ENCODE data around the gene C16orf90.
"Not testable (repeated sequence)": the region's sequence is repeated elsewhere in the genome, so short reads cannot be mapped to it uniquely, and the experiment has no call there.

Gene C16orf90

GRCh38 chr16:3513892-3514583 is 18.7 kb upstream of the C16orf90 start:
- DNase-seq (ENCODE audit: low read depth in 2 of 2), result no peak

DNA sequence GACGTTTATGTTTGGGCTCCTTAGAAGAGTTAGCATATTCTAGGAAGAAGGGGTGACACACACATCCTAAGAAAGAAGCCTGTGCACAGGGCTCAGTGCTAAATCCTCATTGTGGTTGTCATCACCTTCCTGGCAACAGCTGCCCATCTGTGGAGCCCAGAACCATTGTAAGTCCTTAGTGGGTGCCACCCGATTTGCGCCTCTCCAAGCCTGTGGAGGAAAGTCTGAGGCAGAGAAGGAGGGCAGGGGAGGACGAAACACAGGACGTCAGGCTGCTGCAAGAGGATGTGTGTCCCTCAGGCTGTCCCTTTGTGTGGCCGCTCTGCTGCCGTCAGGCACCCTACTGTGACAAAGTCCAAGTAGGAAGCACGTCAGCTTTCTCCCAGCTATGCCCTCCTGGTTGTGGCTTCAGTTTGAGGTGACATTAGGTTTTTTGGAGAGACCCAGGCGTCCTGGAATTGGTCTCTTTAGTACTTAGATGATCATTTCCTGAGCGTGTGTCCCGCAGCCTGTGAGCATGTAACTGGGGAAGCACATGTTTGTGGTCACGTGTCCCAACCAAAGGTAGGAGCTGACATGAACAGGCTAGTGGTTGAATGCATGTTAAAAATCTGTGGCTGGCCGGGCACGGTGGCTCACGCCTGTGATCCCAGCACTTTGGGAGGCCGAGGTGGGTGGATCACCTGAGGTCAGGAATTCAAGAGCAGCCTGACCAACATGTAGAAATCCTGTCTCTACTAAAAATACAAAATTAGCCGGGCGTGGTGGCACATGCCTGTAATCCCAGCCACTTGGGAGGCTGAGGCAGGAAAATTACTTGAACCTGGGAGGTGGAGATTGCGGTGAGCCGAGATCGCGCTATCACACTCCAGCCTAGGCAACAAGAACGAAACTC is 16.2 kb upstream of the C16orf90 start:
- DNase-seq (ENCODE audit: low read depth in 2 of 2), result no peak

DNA sequence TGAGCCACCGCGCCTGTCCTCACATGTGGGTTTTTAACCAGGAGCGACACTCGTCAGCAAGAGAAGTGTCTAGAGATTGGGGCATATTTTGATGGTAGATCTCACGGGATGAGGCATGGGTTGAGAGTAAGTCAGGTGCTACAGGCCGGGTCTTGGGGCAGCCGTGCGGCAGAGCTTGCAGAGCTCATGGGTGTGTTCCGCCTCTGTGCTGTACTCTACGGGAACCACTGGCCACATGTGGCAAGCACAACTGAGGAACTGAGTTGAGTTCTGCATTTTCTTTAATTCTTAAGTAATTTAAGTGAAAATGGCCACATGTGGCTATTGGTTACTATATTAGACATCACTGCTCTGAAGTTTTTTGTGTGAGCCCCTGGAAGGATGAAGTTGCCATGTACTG is 15.1 kb upstream of the C16orf90 start:
- no peak for DNase-seq (ENCODE audit: low read depth in 2 of 2)

DNA sequence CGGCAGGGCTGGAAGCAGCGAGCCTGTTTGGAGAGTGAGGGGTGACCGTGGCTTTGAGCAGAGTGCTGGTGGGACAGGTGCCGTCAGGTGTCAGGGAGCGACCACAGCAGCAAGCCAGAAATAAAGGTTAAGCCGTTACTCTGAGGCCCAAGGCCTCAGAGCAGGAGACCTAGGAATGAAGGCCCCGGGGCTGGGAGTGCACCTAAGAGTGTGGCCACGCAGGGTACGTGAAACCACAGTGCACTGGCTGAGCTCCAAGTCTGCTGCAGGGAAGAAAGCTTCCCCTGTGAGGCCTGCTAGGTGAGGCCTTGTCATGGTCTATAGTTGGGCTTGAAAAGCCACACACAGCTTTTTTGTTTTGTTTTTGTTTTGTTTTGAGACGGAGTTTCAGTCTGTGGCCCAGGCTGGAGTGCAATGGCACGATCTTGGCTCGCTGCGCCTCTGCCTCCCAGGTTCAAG is 14.2 kb upstream of the C16orf90 start:
- peak; percentile 34 to 35 for DNase-seq (ENCODE audit: low read depth in 2 of 2)

DNA sequence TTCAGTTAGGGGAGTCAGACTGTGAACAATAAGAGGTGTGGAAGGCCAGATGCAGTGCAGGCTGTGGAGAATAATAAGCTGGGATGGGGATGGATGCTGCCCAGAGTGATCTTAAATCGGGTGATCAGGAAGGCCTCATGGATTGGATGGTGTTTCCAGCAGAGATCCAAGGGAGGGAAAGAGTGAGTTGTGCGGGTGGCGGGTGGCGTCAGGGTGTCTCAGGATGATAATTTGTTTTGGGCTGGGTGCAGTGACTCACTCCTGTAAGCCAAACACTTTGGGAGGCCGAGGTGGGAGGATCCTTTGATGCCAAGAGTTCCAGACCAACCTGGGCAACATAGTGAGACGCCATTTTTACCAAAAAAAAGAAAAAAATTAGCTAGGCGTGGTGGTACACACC is 13.4 kb upstream of the C16orf90 start:
- no peak for DNase-seq (ENCODE audit: low read depth in 2 of 2)

GRCh38 chr16:3503523-3503922 is 8.2 kb upstream of the C16orf90 start:
- peak; percentile 13 to 20 for DNase-seq (ENCODE audit: low read depth in 2 of 2)

- DNase-seq (ENCODE audit: low read depth in 2 of 2), result no peak
Observed at GRCh38 chr16:3501783-3502400, 6.6 kb upstream of the C16orf90 start.

- not testable (repeated sequence) for DNase-seq (ENCODE audit: low read depth in 2 of 2)
Observed at GRCh38 chr16:3501412-3501761, 6.1 kb upstream of the C16orf90 start.

GRCh38 chr16:3498988-3499387 is 3.7 kb upstream of the C16orf90 start:
- no peak for DNase-seq (ENCODE audit: low read depth in 2 of 2)

DNA sequence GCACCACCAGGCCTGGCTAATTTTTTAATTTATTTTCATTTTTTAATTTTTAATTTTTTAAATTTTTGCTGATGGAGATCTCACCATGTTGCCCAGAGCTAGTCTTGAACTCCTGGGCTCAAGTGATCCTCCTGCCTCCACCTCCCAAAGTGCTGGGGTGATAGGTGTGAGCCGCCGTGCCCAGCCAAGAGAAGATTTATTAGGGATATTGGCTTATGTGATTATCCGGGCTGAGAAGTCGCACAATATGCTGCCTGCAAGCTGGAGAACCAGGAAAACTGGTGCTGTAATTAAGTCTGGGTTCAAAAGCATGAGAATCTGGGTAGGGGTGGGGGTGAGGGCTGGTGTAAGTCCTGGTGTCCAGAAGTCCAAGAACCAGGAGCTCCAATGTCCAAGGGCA is 2.5 kb upstream of the C16orf90 start:
- DNase-seq (ENCODE audit: low read depth in 2 of 2), result no peak

DNA sequence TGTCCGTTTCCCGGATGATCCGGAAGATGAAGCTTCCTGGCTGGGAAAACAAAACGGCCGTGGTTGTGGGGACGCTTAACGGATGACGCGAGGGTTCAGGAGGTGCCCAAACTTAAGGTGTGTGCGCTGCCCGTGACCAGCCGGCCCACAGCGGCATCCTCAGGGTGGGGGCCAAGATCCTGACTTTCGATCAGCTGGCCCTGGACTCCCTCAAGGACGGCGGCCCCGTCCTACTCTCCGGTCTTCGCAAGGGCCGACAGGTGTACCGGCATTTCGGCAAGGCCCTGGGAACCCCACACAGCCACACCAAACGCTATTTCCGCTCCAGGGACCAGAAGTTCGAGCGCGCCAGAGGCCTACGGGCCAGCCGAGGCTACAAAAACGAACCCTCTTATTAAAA is 1.1 kb upstream of the C16orf90 start:
- DNase-seq (ENCODE audit: low read depth in 2 of 2), result no peak

DNA sequence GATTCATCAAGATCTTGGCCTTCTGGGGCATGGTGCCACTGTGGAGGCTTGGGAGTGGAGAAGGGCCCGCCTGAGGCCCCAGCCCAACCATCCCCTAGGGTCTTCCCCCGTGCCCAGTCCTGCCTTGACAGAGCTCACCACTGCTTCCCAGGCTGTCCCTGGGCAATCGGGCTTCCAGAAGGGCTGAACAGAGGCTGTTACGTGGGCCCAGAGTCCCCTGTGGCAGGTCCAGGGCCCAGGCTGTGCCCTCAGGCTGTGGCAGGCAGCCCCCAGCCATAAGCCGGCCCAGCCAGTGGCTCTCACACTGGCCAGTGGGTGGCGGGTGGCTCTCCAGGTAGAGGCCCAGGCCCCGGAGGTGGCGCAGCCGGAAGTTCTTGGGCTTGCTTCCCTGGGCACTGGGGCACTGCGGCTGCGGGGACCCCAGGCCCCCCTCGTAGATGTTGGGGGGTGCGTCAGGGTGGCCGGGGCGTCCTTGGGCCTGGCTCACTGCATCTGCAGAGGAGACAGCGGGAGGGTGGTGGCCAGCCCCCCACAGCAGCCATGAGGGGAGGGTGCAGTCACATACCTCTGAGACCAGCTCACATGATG is 809 bp downstream of the C16orf90 start:
- DNase-seq (ENCODE audit: low read depth in 2 of 2), result no peak

- DNase-seq (ENCODE audit: low read depth in 2 of 2), result no peak
Observed at GRCh38 chr16:3492356-3492755, 2.9 kb downstream of the C16orf90 start.

DNA sequence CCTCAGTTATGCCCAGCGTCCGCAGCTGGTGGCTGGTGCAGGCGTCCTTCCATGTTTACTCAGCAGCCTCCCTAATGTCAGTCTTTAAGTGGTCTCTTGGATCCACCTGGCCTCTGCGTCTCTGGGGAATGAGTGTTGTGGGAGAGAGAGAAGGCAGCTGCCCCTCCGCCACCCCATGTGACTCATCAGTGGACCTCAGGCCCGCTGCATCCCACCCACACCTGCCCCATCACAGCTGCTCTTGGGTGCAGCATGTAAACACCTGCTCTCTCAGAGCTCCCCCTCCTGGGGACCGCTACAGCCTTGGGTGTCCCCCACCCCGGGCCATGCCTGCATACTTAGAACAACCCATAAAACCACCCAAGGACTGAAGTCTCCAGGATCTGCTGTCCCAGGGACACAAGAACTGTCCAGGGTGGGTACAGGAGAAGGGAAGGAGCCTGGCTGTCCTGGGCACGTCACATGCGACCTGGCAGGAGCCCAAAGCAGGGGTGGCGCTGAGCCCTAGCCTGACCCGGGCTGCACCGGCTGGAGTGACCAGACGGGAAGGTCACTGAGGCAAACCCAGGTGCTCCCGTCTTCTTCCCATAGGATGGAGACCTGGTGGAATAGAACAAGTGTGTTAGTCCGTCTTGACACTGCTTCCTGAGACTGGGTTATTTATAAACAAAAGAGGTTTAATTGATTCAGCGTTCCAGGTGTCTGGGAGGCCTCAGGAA is 4.2 kb downstream of the C16orf90 start:
- no peak for DNase-seq (ENCODE audit: low read depth in 2 of 2)

DNA sequence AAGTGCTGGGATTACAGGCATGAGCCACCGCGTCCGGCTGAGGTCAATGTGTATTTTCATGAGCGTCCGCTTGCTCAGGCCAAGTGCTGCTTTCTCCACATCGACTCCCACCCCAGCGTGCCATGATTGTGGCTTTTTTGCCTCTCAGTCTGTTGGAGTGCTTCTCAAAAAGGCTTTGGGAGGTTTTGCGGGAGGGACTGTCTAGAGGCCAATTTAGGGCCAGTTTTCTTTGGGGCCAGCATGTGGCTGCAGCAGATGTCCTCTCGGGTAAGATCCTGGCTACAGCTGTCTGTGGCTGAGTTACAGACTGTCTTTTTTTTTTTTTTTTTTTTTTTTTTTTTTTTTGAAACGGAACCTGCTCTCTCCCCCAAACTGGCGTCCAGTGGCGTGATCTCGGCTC is 6.5 kb downstream of the C16orf90 start:
- DNase-seq (ENCODE audit: low read depth in 2 of 2), result no peak

DNA sequence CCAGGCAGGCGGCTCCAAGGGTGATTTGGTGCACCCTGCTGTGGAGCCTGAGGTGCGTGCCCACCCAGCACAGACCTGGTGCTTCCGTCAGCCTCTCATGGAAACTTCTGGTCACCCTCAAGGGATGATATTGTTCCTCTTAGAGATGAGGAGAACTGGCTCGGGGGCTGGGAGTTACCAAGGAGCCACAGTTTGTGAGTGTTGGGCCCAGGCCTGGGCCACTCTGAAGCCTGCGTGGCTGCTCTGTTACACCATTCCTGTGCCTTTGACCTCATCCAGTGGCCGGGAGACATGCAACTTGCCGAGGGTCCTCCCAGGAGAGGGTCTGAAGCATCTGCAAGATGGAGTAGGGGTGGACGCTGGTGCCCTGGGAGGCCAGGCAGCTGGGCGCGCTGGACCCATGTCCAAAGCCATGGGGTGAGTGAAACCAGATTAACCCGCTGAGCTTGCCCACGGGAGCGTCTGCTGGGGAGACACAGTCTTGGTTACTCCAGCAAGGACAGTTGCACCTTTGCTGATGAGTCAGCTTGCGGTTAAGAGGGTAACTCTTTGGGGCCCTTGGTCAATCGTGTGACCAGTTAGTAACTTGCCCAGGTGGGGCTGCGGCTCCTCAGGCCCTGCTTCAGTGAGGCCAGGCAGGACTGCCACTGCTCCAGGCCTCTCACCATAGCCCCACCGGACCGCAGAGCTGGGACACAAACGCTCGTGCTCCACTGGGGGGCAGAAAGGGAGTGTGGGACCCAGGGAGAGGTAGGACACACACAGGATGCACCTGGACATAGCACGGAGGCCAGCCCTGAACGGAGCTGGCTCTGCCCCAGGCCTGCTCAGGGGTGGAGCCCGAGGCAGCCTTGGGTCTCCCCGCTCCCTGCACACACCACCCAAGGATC is 7.5 kb downstream of the C16orf90 start:
- DNase-seq (ENCODE audit: low read depth in 2 of 2), result no peak

GRCh38 chr16:3486506-3487215 is 8.6 kb downstream of the C16orf90 start:
- DNase-seq (ENCODE audit: low read depth in 2 of 2), result no peak

DNA sequence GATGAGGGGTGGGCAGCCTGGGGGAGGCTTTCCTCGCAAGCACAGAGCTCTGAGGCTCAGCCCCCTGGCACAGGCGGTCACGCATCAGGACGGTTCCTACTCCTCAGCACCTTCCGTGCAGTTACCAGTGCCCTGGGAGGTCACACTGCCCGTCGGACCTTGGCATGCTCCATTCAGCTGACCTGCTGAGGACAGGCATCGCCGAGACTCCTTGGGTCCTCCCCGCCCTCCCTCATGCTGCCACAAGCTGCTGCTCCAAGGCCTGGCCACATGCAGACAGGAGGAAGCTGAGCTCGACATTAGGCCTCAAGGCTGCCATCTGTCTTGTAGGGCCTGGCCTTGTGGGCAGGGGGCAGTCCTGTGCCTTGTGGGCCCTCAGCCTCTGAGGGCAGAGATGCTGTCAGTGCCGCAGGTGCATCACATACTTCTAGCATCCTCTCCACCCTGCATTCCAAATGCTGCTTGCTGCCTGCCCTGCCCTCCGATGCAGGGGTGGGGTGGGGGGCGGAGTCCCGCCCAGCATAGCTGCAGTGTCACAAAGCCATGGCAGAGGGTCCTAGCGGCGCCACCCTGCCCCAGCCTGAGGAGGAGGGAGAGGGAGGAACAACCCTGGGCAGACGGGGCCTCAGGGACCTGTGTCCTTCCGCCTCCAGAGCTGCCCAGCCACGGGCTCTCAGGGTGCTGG is 9.3 kb downstream of the C16orf90 start:
- DNase-seq (ENCODE audit: low read depth in 2 of 2), result no peak

GRCh38 chr16:3485097-3485745 is 10.1 kb downstream of the C16orf90 start:
- no peak for DNase-seq (ENCODE audit: low read depth in 2 of 2)
